KOPT-K1 (cell line): ENCODE results near the gene ACMSD.
"Not testable (repeated sequence)": the region's sequence is repeated elsewhere in the genome, so short reads cannot be mapped to it uniquely, and the experiment has no call there.

Experiments
- H3K27ac ChIP-seq: fragments of 200-600 bp; sonication (generic); 2 replicates; pipeline ENCODE4 v1.5.1; 2016; ENCODE audit warnings: antibody characterized with exemption, mild to moderate bottlenecking, low read depth, low read length; ENCODE audit not compliant: poor library complexity, severe bottlenecking
- H3K36me3 ChIP-seq: fragments of 200-600 bp; sonication (generic); 2 replicates; pipeline ENCODE4 v1.5.1; 2017; ENCODE audit warnings: antibody characterized with exemption, mild to moderate bottlenecking, low read length, moderate library complexity; ENCODE audit not compliant: insufficient read depth
- H3K9me3 ChIP-seq: fragments of 200-600 bp; sonication (generic); 2 replicates; pipeline ENCODE4 v1.5.1; 2017; ENCODE audit warnings: antibody characterized with exemption, low read length, mild to moderate bottlenecking; ENCODE audit not compliant: insufficient read depth, poor library complexity, severe bottlenecking

The ACMSD gene

DNA sequence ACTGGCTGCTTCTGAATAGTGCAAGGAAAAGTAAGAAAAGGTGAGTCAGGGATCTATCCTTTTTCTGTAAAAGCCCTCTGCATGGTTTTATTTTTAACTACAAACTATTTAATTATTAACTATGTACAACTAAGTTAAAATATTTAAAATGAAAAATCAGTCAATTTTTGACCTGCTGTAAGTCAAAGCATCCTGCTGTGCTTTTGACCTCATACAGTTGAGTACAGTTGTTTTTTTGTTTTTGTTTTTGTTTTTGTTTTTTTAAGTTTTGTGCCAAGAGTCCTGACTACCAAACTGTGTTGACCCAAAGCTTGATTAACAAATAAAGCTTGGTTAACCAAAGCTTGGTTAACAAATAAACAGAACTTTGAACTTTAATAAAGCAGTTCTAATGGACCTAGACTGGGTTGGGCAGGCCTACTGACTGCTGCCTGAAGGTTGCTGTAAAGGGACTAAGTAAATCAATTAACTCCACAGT lies at the start of gene ACMSD:
TSS of gene ACMSD (plus strand) at position 474 of the 478 bp plus-strand sequence. CDS start 67 bp downstream, outside the sequence.
- H3K27ac ChIP-seq = no peak within 1 kb of the TSS
- peaks cover 18% of the 10 kb centered on the region for H3K9me3 ChIP-seq
- no peaks in the 10 kb centered on the region for H3K36me3 ChIP-seq

DNA sequence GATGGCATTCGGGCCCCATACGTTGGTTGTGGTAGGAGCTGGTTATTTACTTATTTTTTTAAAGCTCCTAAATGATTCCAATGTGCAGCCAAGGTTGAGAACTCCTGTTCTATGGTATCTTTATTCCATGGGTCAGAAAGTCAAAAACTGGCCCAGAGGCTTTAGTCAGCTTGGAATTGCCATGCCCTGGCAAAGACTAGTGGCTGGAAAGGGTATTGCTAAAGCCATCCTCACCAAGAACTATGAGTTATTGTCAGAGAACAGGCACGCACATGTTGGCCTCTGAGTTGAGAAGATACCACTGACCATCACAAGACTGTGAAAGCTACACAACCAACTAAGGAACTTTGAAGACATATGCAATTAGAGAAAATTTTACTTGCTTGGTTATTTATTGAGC lies 47.9 kb upstream of the ACMSD start:
- no peaks in the 10 kb centered on the region for H3K9me3 ChIP-seq
- H3K27ac ChIP-seq = no peak overlapping the region
- H3K36me3 ChIP-seq = no peaks in the 10 kb centered on the region

DNA sequence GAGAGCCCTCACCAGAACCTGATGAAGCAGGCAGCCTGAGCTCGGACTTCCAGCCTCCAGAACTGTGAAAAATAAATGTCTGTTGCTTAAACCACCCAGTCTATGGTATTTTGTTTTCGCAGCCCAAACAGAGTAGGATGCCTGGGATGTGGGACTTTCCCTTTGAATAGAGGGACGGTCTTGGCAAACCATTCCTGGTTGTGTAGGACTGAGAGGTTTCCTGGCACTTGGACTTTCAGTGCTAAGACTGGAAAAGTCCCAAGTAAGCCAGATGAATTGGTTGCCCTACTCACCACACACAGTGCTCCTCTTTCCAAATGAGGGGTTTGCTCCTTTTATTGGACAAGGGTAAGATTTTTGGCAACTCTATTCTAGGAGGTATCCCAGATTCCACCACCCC lies 46.8 kb upstream of the ACMSD start:
- H3K9me3 ChIP-seq = no peaks in the 10 kb centered on the region
- H3K36me3 ChIP-seq = no peaks in the 10 kb centered on the region
- H3K27ac ChIP-seq = no peak overlapping the region

DNA sequence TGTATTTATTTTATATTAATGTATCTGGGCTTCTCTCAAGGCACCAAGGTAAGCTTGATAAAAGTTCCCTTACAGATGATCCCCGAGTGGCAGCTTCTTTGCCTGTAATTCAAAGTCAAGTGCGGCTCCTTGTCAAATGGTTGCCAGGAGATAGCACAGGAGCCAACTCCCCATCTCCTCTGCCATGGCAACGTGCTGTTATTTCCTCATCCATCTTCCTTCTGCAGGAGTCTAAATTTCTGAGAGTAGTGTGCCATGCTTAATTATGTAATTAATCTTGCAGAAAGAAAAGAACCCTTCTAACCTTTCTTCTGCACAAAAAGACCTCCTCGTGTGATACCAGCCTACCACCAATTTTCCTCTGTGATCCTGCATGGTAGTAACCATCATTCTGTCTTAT lies 46.2 kb upstream of the ACMSD start:
- Histone ChIP-seq H3K9me3 (no peaks in the 10 kb centered on the region), H3K36me3 (no peaks in the 10 kb centered on the region), H3K27ac (no peak overlapping the region)

DNA sequence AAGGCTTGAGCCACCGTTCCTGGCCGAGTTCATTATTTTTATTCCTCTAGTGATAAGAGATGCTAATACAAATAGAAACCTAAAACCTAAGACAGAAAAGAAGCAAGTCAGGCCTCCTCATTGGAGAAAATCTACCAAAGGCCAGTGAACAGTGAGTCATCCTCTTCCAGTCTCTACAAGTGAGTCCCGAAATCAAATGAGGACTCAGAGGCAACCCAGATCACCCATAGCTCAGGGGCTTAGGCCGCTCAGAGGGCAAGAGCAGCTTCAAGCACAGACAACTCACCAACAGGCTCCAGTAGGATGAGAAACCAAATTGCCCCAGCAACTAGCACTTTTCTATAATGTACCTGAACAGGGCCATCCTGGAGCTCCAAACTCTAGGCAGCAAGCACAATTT lies 42.7 kb upstream of the ACMSD start:
- Histone ChIP-seq H3K27ac (no peak overlapping the region), H3K9me3 (no peaks in the 10 kb centered on the region)

DNA sequence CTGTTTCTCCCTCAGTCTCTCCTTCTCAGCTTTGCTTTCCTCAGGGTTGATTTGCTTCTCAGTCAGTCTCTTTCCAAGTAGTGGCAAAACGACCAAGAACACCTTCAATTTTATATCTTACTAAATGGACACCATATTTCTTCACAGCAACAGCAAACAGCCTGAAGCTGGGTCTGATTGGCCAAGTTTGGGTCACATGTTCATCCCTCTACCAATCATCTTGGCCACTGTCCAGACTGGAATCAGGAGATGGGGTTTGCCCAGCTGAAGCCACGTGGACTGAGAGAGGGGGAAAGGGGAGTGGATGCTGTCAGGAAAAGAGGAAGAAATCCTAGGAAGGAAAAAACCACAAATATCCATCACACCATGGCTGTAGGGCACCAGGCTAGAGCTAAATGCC lies 42.0 kb upstream of the ACMSD start:
- Histone ChIP-seq H3K36me3 (no peaks in the 10 kb centered on the region), H3K9me3 (no peaks in the 10 kb centered on the region), H3K27ac (no peak overlapping the region)

More for the DNA sequence above, 42.7 kb upstream of the ACMSD start:
- H3K36me3 ChIP-seq = no peaks in the 10 kb centered on the region

DNA sequence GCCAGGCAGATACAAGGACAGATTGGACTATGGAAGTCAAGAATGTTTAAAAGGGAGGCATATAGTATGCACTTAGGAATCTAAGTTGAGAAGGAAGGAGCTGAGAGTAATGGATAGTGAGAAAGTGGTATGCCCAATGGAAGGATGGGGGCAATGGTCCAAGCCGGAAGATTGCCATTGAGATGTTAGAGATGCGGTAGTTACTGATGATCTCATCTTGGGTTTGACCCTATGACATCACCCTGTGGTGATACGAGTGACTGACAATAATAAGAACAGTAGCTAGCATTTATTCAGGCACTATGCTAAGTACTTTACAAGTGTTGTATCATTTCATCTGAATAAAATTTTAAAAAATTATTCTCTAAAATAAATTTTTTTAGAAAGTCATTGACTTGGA lies 38.5 kb upstream of the ACMSD start:
- Histone ChIP-seq H3K36me3 (no peaks in the 10 kb centered on the region), H3K27ac (no peak overlapping the region), H3K9me3 (peaks cover 11% of the 10 kb centered on the region)

DNA sequence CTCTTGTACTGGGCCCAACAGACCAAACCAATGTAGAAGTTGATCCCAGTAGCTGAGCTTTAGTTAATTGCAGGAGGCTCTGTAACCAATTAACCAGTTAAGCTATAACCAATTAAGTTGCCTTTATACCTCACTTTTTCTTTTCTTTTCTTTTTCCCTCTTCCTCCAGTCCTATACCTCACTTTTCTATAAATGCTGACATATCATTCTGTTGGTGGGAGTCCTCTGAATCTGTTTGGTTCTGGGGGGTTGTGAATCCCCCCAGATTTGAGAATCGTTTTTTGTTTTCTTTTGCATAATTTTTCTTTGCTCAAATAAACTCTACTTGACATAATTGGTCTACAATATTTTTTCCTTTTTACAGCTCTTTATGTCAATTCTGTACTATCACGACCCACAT lies 38.1 kb upstream of the ACMSD start:
- H3K9me3 ChIP-seq = peaks cover 15% of the 10 kb centered on the region
- H3K36me3 ChIP-seq = no peaks in the 10 kb centered on the region
- no peak overlapping the region for H3K27ac ChIP-seq

DNA sequence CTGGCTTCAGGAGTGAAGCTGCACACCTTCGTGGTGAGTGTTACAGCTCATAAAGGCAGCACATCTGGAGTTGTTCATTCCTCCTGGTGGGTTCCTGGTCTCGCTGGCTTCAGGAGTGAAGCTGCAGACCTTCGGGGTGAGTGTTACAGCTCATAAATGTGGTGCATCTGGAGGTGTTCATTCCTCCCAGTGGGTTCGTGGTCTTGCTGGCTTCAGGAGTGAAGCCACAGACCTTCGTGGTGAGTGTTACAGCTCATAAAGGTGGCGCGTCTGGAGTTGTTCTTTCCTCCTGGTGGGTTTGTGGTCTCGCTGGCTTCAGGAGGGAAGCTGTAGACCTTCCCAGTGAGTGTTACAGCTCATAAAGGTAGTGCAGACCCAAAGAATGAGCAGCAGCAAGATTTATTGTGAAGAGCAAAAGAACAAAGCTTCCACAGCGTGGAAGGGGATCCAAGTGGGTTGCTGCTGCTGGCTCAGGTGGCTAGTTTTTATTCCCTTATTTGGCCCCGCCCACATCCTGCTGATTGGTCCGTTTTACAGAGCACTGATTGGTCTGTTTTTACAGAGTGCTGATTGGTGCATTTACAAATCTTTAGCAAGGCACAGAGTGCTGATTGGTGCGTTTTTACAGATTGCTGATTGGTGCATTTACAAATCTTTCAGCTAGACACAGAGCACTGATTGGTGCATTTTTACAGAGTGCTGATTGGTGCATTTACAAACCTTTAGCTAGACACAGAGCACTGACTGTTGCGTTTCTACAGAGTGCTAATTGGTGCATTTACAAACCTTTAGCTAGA lies 34.6 kb upstream of the ACMSD start:
- H3K36me3 ChIP-seq, H3K27ac ChIP-seq: not testable (repeated sequence)

DNA sequence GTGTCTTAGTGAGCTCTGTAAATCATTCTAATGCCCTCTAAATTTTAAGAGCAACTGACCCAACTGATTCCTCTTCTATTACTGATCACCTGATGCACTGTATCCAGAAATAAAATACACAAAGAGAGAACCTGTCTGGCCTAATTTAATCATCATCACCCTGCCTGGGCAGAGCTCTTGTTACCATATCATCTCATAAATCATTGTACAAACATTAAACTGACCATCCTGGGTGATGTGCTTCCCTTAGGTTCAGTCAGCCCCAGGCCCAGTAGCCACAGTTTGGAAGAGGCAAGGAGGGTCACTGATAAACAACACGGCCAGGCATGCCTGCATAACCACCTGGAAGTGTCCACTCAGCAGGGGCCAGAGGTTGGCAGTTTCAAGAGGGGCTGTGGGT lies 22.7 kb upstream of the ACMSD start:
- no peaks in the 10 kb centered on the region for H3K36me3 ChIP-seq
- no peak overlapping the region for H3K27ac ChIP-seq
- peaks cover 21% of the 10 kb centered on the region for H3K9me3 ChIP-seq

More for the DNA sequence above, 34.6 kb upstream of the ACMSD start:
- H3K9me3 ChIP-seq = peaks cover 18% of the 10 kb centered on the region

DNA sequence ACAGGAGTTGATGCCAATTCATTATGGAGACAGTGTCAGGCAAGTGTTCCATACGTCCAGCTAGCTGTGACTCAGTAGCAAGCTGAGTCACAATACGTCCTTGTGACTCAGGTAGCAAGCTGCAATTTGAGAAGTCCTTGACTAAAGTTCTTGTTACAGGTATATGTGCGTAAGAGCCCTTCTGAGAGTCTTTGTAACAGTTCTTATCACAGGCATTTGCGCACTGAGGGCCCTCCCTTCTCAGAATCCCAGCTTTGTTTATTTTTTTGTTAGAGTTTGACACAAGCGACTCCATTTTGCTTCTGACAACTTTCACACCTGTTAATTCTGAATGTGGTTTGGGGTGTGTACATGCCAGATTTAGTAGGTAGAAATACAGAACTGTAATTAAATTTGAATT lies 20.1 kb upstream of the ACMSD start:
- Histone ChIP-seq H3K36me3 (no peaks in the 10 kb centered on the region), H3K27ac (no peak overlapping the region), H3K9me3 (no peaks in the 10 kb centered on the region)

DNA sequence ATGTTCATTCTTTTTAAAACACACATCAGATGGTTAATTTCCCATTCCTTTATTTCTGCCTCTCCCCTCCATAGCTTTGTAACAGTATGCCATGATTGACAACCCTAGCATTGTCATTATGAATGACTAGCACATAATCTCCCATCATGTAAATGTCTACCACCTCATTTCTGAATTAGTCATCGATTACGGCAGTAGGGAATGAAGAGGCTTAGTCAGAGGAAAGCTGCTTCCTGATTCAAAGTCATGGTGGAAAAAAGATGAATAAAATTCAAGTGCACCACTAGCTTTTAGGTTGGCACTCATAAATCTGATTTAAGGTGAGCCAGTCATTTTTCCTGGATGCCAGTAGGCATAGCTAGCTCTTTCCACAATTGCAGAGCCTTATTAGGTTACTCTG lies 19.1 kb upstream of the ACMSD start:
- H3K27ac ChIP-seq = no peak overlapping the region

DNA sequence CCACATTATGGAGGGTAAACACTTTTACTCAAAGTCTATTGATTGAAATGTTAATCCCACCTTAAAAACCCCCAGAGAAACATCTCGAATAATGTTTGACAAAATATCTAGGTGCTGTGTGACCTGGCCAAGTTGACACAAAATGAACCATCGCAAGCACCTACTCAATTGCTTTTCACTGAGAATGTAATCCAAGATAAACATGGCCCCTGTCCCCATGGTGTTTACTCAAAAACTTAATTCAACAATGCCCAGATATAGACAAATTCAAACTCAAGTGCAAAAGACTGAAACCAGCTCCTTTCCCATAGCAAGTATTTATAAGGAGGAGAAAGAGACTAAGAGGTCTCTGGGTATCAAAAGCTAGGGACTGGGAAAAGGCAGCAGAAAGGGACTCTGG lies 15.0 kb upstream of the ACMSD start:
- no peaks in the 10 kb centered on the region for H3K9me3 ChIP-seq
- no peak overlapping the region for H3K27ac ChIP-seq
- no peaks in the 10 kb centered on the region for H3K36me3 ChIP-seq

More for the DNA sequence above, 19.1 kb upstream of the ACMSD start:
- Histone ChIP-seq H3K9me3 (no peaks in the 10 kb centered on the region), H3K36me3 (no peaks in the 10 kb centered on the region)

DNA sequence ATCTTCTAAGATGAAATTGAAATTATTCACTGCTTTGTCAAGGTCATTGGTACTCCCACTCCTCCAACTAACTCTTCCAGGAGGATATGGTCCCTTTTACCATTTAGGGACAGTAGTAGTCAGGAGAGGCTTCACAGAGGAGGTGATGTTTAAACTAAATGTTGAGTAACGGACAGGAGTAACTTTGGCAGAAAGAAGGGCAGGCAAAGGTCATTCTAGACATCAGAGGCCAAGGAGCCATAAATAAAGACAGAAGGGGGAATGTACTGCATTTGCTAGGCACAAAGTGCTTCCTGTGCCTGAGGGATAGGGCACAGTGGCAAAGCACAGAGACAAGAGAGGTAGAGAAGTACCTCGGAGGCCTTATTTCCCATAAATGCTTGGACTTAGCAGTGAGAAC lies 14.6 kb upstream of the ACMSD start:
- Histone ChIP-seq H3K36me3 (no peaks in the 10 kb centered on the region), H3K9me3 (no peaks in the 10 kb centered on the region), H3K27ac (no peak overlapping the region)

DNA sequence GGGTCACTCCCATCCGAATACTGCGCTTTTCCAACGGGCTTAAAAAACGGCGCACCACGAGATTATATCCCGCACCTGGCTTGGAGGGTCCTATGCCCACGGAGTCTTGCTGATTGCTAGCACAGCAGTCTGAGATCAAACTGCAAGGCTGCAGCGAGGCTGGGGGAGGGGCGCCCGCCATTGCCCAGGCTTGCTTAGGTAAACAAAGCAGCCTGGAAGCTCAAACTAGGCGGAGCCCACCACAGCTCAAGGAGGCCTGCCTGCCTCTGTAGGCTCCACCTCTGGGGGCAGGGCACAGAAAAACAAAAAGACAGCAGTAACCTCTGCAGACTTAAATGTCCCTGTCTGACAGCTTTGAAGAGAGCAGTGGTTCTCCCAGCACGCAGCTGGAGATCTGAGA lies 12.7 kb upstream of the ACMSD start:
- H3K9me3 ChIP-seq, H3K36me3 ChIP-seq, H3K27ac ChIP-seq: not testable (repeated sequence)

DNA sequence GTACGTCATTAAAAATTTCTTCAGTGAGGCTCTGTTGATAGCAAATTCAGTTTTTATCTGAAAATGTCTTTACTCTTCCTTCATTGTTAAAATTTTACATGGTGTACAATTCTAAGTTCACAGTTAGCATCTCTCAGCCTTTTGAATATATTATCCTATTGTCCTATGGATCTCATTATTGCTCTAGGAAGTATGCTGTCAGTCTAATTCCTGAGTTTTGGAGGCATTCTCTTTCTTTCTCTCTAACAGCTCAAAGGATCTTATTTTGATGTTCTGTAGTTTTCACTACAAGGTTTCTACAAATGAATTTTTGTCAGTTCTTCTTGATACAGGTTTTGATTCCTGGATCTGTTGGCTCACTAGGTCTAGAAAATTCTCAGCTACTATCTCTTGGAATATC lies 2.9 kb upstream of the ACMSD start:
- H3K27ac ChIP-seq = no peak overlapping the region
- H3K36me3 ChIP-seq = no peaks in the 10 kb centered on the region
- H3K9me3 ChIP-seq = peaks cover 18% of the 10 kb centered on the region
